ENCODE measurements around the gene COX10.

The COX10 gene

GRCh38 chr17:14134456-14134855 is 65.2 kb downstream of the COX10 start:
- Histone ChIP-seq H3K27me3 (replicated peaks in 2 of 5; ENCODE audit: control insufficient read depth in 4 of 5, insufficient read depth in 5 of 5, low read length in 4 of 5) (no peaks in the 10 kb centered on the region), H3K4me3 (ENCODE audit: control insufficient read depth in 1 of 7, extremely low read depth in 1 of 7, insufficient read depth in 4 of 7, low read depth in 2 of 7, low read length in 6 of 7) (no peak overlapping the region), H3K9me3 (ENCODE audit: control extremely low read depth in 1 of 5, control insufficient read depth in 4 of 5, insufficient read depth in 2 of 5, low read depth in 1 of 5, low read length in 4 of 5) (peaks cover 0 to 2% (median 0%) of the 10 kb centered on the region in 5 experiments), H3K27ac (ENCODE audit: insufficient read depth in 1 of 2, low read depth in 1 of 2, low read length in 2 of 2, poor library complexity in 1 of 2, severe bottlenecking in 2 of 2) (no peak overlapping the region), H3K36me3 (ENCODE audit: control insufficient read depth in 4 of 4, insufficient read depth in 4 of 4, low read length in 3 of 4) (no peaks in the 10 kb centered on the region), H3K4me1 (ENCODE audit: control extremely low read depth in 1 of 4, control insufficient read depth in 4 of 4, insufficient read depth in 4 of 4, low read length in 3 of 4) (no peaks in the 10 kb centered on the region)
- no peak for DNase-seq
- ChIA-PET POLR2A (no interaction called here), CTCF (no interaction called here)
- WGBS (ENCODE audit: insufficient coverage) = no CpG with 5 or more reads among the region's 2 CpGs

GRCh38 chr17:14135906-14136590 is 66.7 kb downstream of the COX10 start:
- ChIA-PET CTCF (no interaction called here), POLR2A (no interaction called here)
- no peaks in the 10 kb centered on the region for H3K4me1 ChIP-seq (ENCODE audit: control extremely low read depth in 1 of 4, control insufficient read depth in 4 of 4, insufficient read depth in 4 of 4, low read length in 3 of 4)

GRCh38 chr17:14138649-14139048 is 69.3 kb downstream of the COX10 start:
- DNase-seq = no peak
- Histone ChIP-seq H3K4me3 (ENCODE audit: control insufficient read depth in 1 of 7, extremely low read depth in 1 of 7, insufficient read depth in 4 of 7, low read depth in 2 of 7, low read length in 6 of 7) (no peak overlapping the region), H3K27ac (ENCODE audit: insufficient read depth in 1 of 2, low read depth in 1 of 2, low read length in 2 of 2, poor library complexity in 1 of 2, severe bottlenecking in 2 of 2) (no peak overlapping the region), H3K36me3 (ENCODE audit: control insufficient read depth in 4 of 4, insufficient read depth in 4 of 4, low read length in 3 of 4) (no peaks in the 10 kb centered on the region), H3K27me3 (replicated peaks in 2 of 5; ENCODE audit: control insufficient read depth in 4 of 5, insufficient read depth in 5 of 5, low read length in 4 of 5) (no peaks in the 10 kb centered on the region), H3K4me1 (ENCODE audit: control extremely low read depth in 1 of 4, control insufficient read depth in 4 of 4, insufficient read depth in 4 of 4, low read length in 3 of 4) (no peaks in the 10 kb centered on the region), H3K9me3 (ENCODE audit: control extremely low read depth in 1 of 5, control insufficient read depth in 4 of 5, insufficient read depth in 2 of 5, low read depth in 1 of 5, low read length in 4 of 5) (no peaks in the 10 kb centered on the region)
- WGBS (ENCODE audit: insufficient coverage) = 90% methylated on average over 4 of the region's 7 CpGs
- ChIA-PET POLR2A (no interaction called here), CTCF (no interaction called here)

More at GRCh38 chr17:14135906-14136590, 66.7 kb downstream of the COX10 start:
- 88% methylated on average over 1 of the region's 4 CpGs for WGBS (ENCODE audit: insufficient coverage)
- H3K4me3 ChIP-seq (ENCODE audit: control insufficient read depth in 1 of 7, extremely low read depth in 1 of 7, insufficient read depth in 4 of 7, low read depth in 2 of 7, low read length in 6 of 7) = no peak overlapping the region
- H3K27me3 ChIP-seq (replicated peaks in 2 of 5; ENCODE audit: control insufficient read depth in 4 of 5, insufficient read depth in 5 of 5, low read length in 4 of 5) = no peaks in the 10 kb centered on the region
- no peaks in the 10 kb centered on the region for H3K9me3 ChIP-seq (ENCODE audit: control extremely low read depth in 1 of 5, control insufficient read depth in 4 of 5, insufficient read depth in 2 of 5, low read depth in 1 of 5, low read length in 4 of 5)
- no peaks in the 10 kb centered on the region for H3K36me3 ChIP-seq (ENCODE audit: control insufficient read depth in 4 of 4, insufficient read depth in 4 of 4, low read length in 3 of 4)
- no peak for DNase-seq
- H3K27ac ChIP-seq (ENCODE audit: insufficient read depth in 1 of 2, low read depth in 1 of 2, low read length in 2 of 2, poor library complexity in 1 of 2, severe bottlenecking in 2 of 2) = no peak overlapping the region

- Histone ChIP-seq H3K27ac (ENCODE audit: insufficient read depth in 1 of 2, low read depth in 1 of 2, low read length in 2 of 2, poor library complexity in 1 of 2, severe bottlenecking in 2 of 2) (no peak overlapping the region), H3K4me1 (ENCODE audit: control extremely low read depth in 1 of 4, control insufficient read depth in 4 of 4, insufficient read depth in 4 of 4, low read length in 3 of 4) (no peaks in the 10 kb centered on the region), H3K27me3 (replicated peaks in 2 of 5; ENCODE audit: control insufficient read depth in 4 of 5, insufficient read depth in 5 of 5, low read length in 4 of 5) (no peaks in the 10 kb centered on the region), H3K4me3 (ENCODE audit: control insufficient read depth in 1 of 7, extremely low read depth in 1 of 7, insufficient read depth in 4 of 7, low read depth in 2 of 7, low read length in 6 of 7) (no peak overlapping the region), H3K9me3 (ENCODE audit: control extremely low read depth in 1 of 5, control insufficient read depth in 4 of 5, insufficient read depth in 2 of 5, low read depth in 1 of 5, low read length in 4 of 5) (peaks cover 0 to 3% (median 0%) of the 10 kb centered on the region in 5 experiments), H3K36me3 (ENCODE audit: control insufficient read depth in 4 of 4, insufficient read depth in 4 of 4, low read length in 3 of 4) (no peaks in the 10 kb centered on the region)
- ChIA-PET CTCF (no interaction called here), POLR2A (no interaction called here)
- DNase-seq = no peak
- WGBS (ENCODE audit: insufficient coverage) = 100% methylated on average over 1 of the region's 3 CpGs
These were observed 74.4 kb downstream of the COX10 start for GRCh38 chr17:14143688-14144087.

- 100% methylated on average over 3 of the region's 4 CpGs for WGBS (ENCODE audit: insufficient coverage)
- Histone ChIP-seq H3K9me3 (ENCODE audit: control extremely low read depth in 1 of 5, control insufficient read depth in 4 of 5, insufficient read depth in 2 of 5, low read depth in 1 of 5, low read length in 4 of 5) (peaks cover 0 to 3% (median 0%) of the 10 kb centered on the region in 5 experiments), H3K4me1 (ENCODE audit: control extremely low read depth in 1 of 4, control insufficient read depth in 4 of 4, insufficient read depth in 4 of 4, low read length in 3 of 4) (no peaks in the 10 kb centered on the region), H3K27ac (ENCODE audit: insufficient read depth in 1 of 2, low read depth in 1 of 2, low read length in 2 of 2, poor library complexity in 1 of 2, severe bottlenecking in 2 of 2) (no peak overlapping the region), H3K4me3 (ENCODE audit: control insufficient read depth in 1 of 7, extremely low read depth in 1 of 7, insufficient read depth in 4 of 7, low read depth in 2 of 7, low read length in 6 of 7) (no peak overlapping the region), H3K27me3 (replicated peaks in 2 of 5; ENCODE audit: control insufficient read depth in 4 of 5, insufficient read depth in 5 of 5, low read length in 4 of 5) (no peaks in the 10 kb centered on the region), H3K36me3 (ENCODE audit: control insufficient read depth in 4 of 4, insufficient read depth in 4 of 4, low read length in 3 of 4) (no peaks in the 10 kb centered on the region)
- ChIA-PET POLR2A (no interaction called here), CTCF (no interaction called here)
- no peak for DNase-seq
These were observed 75.2 kb downstream of the COX10 start for GRCh38 chr17:14144508-14144907.

GRCh38 chr17:14149751-14150150 is 80.4 kb downstream of the COX10 start:
- Histone ChIP-seq H3K27me3 (replicated peaks in 2 of 5; ENCODE audit: control insufficient read depth in 4 of 5, insufficient read depth in 5 of 5, low read length in 4 of 5) (no peaks in the 10 kb centered on the region), H3K36me3 (ENCODE audit: control insufficient read depth in 4 of 4, insufficient read depth in 4 of 4, low read length in 3 of 4) (peaks cover 0 to 4% (median under 1%) of the 10 kb centered on the region in 4 experiments), H3K9me3 (ENCODE audit: control extremely low read depth in 1 of 5, control insufficient read depth in 4 of 5, insufficient read depth in 2 of 5, low read depth in 1 of 5, low read length in 4 of 5) (peaks cover 0 to 3% (median 0%) of the 10 kb centered on the region in 5 experiments), H3K4me1 (ENCODE audit: control extremely low read depth in 1 of 4, control insufficient read depth in 4 of 4, insufficient read depth in 4 of 4, low read length in 3 of 4) (no peaks in the 10 kb centered on the region), H3K27ac (ENCODE audit: insufficient read depth in 1 of 2, low read depth in 1 of 2, low read length in 2 of 2, poor library complexity in 1 of 2, severe bottlenecking in 2 of 2) (no peak overlapping the region), H3K4me3 (ENCODE audit: control insufficient read depth in 1 of 7, extremely low read depth in 1 of 7, insufficient read depth in 4 of 7, low read depth in 2 of 7, low read length in 6 of 7) (no peak overlapping the region)
- DNase-seq = no peak
- no CpG with 5 or more reads among the region's 5 CpGs for WGBS (ENCODE audit: insufficient coverage)
- CTCF ChIA-PET = interaction anchor here (1.1 kb wide), 1 partner anchor 17 kb away, joined by 3 read pairs; no protein-coding TSS in a partner anchor
- POLR2A ChIA-PET = no interaction called here

GRCh38 chr17:14150619-14151018 is 81.3 kb downstream of the COX10 start:
- H3K9me3 ChIP-seq (ENCODE audit: control extremely low read depth in 1 of 5, control insufficient read depth in 4 of 5, insufficient read depth in 2 of 5, low read depth in 1 of 5, low read length in 4 of 5) = peaks cover 0 to under 1% (median 0%) of the 10 kb centered on the region in 5 experiments
- DNase-seq = no peak
- CTCF ChIA-PET = no interaction called here
- POLR2A ChIA-PET = no interaction called here
- H3K4me1 ChIP-seq (ENCODE audit: control extremely low read depth in 1 of 4, control insufficient read depth in 4 of 4, insufficient read depth in 4 of 4, low read length in 3 of 4) = no peaks in the 10 kb centered on the region
- H3K27ac ChIP-seq (ENCODE audit: insufficient read depth in 1 of 2, low read depth in 1 of 2, low read length in 2 of 2, poor library complexity in 1 of 2, severe bottlenecking in 2 of 2) = no peak overlapping the region
- 80% methylated on average over 1 of the region's 2 CpGs for WGBS (ENCODE audit: insufficient coverage)
- peaks cover 0 to 4% (median under 1%) of the 10 kb centered on the region in 4 experiments for H3K36me3 ChIP-seq (ENCODE audit: control insufficient read depth in 4 of 4, insufficient read depth in 4 of 4, low read length in 3 of 4)
- no peak overlapping the region for H3K4me3 ChIP-seq (ENCODE audit: control insufficient read depth in 1 of 7, extremely low read depth in 1 of 7, insufficient read depth in 4 of 7, low read depth in 2 of 7, low read length in 6 of 7)
- no peaks in the 10 kb centered on the region for H3K27me3 ChIP-seq (replicated peaks in 2 of 5; ENCODE audit: control insufficient read depth in 4 of 5, insufficient read depth in 5 of 5, low read length in 4 of 5)

Data from common myeloid progenitor, CD34-positive (primary cell).